D721Med (cell line): ENCODE data around the gene PRR16.

Source experiments
- DNase-seq: peaks from one replicate; pipeline ENCODE4 v3.0.0; 2011; ENCODE audit warnings: low spot score; ENCODE audit not compliant: insufficient read length
- FAIRE-seq: peaks from 2 replicates; lab custom pipeline; 2011; peaks lifted over from hg19 to GRCh38; lab: Jason Lieb, UNC
- CTCF ChIP-seq: IDR thresholded peaks from 2 replicates; pipeline ENCODE4 v1.5.1; 2012; ENCODE audit warnings: mild to moderate bottlenecking, control low read depth; ENCODE audit not compliant: insufficient read depth; ENCODE audit errors: missing control alignments

Gene PRR16

GRCh38 chr5:120512791-120513650 is 48.9 kb downstream of the PRR16 start:
- DNase-seq = no peak
- no peak for TF ChIP-seq CTCF
- FAIRE-seq = no peak

- TF ChIP-seq CTCF = no peak
- DNase-seq (no peak), FAIRE-seq (no peak)
Measured at GRCh38 chr5:120516805-120517204, 52.7 kb downstream of the PRR16 start.

- TF ChIP-seq CTCF = no peak
- FAIRE-seq = no peak
- no peak for DNase-seq
Measured at GRCh38 chr5:120517607-120518252, 53.6 kb downstream of the PRR16 start.

GRCh38 chr5:120518581-120518980 is 54.5 kb downstream of the PRR16 start:
- FAIRE-seq (no peak), DNase-seq (no peak)
- no peak for TF ChIP-seq CTCF

- FAIRE-seq (peak; percentile 88), DNase-seq (no peak)
- TF ChIP-seq CTCF = no peak
Measured at GRCh38 chr5:120527251-120527650, 63.2 kb downstream of the PRR16 start.

GRCh38 chr5:120528609-120529008 is 64.5 kb downstream of the PRR16 start:
- DNase-seq = no peak
- TF ChIP-seq CTCF = no peak
- FAIRE-seq = no peak

GRCh38 chr5:120529386-120529785 is 65.3 kb downstream of the PRR16 start:
- TF ChIP-seq CTCF = no peak
- no peak for FAIRE-seq
- DNase-seq = no peak
